ENCODE measurements around the gene GRM2.

GRM2 gene

DNA sequence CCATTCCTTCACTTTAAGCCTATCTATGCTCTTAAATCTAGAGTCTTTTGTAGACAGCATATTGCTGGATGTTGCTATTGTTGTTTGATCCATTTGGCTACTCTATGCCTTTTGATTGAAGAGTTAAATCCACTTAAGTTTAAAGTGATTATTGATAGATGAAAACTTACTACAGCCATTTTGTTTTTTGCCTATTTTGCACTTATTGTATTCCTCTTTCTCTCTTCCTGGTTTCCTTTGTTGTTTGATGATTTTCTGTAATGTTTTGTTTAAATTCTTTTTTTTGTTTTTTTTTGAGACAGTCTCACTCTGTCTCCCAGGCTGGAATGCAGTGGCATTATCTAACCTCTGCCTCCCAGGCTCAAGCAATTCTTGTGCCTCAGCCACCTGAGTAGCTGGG, 52.3 kb downstream of the GRM2 start:
- Histone ChIP-seq H3K27me3 (no peaks in the 10 kb centered on the region), H3K36me3 (no peaks in the 10 kb centered on the region), H3K4me1 (ENCODE audit: control insufficient read depth in 1 of 2, insufficient read depth in 1 of 2, low read depth in 1 of 2, low read length in 1 of 2) (no peaks in the 10 kb centered on the region), H3K9me3 (no peaks in the 10 kb centered on the region), H3K27ac (no peak overlapping the region), H3K4me3 (ENCODE audit: low read depth in 1 of 2, low read length in 1 of 2) (no peak overlapping the region)
- TF ChIP-seq, protein P1, sequence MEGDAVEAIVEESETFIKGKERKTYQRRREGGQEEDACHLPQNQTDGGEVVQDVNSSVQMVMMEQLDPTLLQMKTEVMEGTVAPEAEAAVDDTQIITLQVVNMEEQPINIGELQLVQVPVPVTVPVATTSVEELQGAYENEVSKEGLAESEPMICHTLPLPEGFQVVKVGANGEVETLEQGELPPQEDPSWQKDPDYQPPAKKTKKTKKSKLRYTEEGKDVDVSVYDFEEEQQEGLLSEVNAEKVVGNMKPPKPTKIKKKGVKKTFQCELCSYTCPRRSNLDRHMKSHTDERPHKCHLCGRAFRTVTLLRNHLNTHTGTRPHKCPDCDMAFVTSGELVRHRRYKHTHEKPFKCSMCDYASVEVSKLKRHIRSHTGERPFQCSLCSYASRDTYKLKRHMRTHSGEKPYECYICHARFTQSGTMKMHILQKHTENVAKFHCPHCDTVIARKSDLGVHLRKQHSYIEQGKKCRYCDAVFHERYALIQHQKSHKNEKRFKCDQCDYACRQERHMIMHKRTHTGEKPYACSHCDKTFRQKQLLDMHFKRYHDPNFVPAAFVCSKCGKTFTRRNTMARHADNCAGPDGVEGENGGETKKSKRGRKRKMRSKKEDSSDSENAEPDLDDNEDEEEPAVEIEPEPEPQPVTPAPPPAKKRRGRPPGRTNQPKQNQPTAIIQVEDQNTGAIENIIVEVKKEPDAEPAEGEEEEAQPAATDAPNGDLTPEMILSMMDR (IDR thresholded peaks at IDR 0.05), result no peak

Measured in neutrophil (primary cell).